ENCODE data around the gene ETV6.
"Not testable (repeated sequence)": the region's sequence is repeated elsewhere in the genome, so short reads cannot be mapped to it uniquely, and the experiment has no call there.

ETV6 gene

GRCh38 chr12:11681207-11681606, 31.7 kb downstream of the ETV6 start:
- in situ Hi-C loops (cut with MboI; ENCODE audit: low pct_unique_long_range_greater_than_20kb, low sequenced_read_pairs, unreplicated experiment), result no loop called here
- TF ChIP-seq, protein P1, sequence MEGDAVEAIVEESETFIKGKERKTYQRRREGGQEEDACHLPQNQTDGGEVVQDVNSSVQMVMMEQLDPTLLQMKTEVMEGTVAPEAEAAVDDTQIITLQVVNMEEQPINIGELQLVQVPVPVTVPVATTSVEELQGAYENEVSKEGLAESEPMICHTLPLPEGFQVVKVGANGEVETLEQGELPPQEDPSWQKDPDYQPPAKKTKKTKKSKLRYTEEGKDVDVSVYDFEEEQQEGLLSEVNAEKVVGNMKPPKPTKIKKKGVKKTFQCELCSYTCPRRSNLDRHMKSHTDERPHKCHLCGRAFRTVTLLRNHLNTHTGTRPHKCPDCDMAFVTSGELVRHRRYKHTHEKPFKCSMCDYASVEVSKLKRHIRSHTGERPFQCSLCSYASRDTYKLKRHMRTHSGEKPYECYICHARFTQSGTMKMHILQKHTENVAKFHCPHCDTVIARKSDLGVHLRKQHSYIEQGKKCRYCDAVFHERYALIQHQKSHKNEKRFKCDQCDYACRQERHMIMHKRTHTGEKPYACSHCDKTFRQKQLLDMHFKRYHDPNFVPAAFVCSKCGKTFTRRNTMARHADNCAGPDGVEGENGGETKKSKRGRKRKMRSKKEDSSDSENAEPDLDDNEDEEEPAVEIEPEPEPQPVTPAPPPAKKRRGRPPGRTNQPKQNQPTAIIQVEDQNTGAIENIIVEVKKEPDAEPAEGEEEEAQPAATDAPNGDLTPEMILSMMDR (IDR thresholded peaks at IDR 0.05; ENCODE audit: extremely low read depth, insufficient read depth, missing control alignments), result no peak
- no peak for DNase-seq (ENCODE audit: low spot score)

GRCh38 chr12:11681695-11682094, 32.2 kb downstream of the ETV6 start:
- DNase-seq (ENCODE audit: low spot score); in situ Hi-C loops (cut with MboI; ENCODE audit: low pct_unique_long_range_greater_than_20kb, low sequenced_read_pairs, unreplicated experiment): not testable (repeated sequence)

- in situ Hi-C loops (cut with MboI; ENCODE audit: low pct_unique_long_range_greater_than_20kb, low sequenced_read_pairs, unreplicated experiment), result no loop called here
- DNase-seq (ENCODE audit: low spot score), result no peak
- TF ChIP-seq, protein P1 (IDR thresholded peaks at IDR 0.05; ENCODE audit: extremely low read depth, insufficient read depth, missing control alignments), result no peak
These were observed 34.9 kb downstream of the ETV6 start for GRCh38 chr12:11684393-11684792.

GRCh38 chr12:11684811-11685210, 35.3 kb downstream of the ETV6 start:
- no peak for DNase-seq (ENCODE audit: low spot score)
- in situ Hi-C loops (cut with MboI; ENCODE audit: low pct_unique_long_range_greater_than_20kb, low sequenced_read_pairs, unreplicated experiment), result no loop called here
- TF ChIP-seq, protein P1 (IDR thresholded peaks at IDR 0.05; ENCODE audit: extremely low read depth, insufficient read depth, missing control alignments), result no peak

- TF ChIP-seq, protein P1 (IDR thresholded peaks at IDR 0.05; ENCODE audit: extremely low read depth, insufficient read depth, missing control alignments), result no peak
- DNase-seq (ENCODE audit: low spot score), result no peak
- in situ Hi-C loops (cut with MboI; ENCODE audit: low pct_unique_long_range_greater_than_20kb, low sequenced_read_pairs, unreplicated experiment), result no loop called here
These were observed 35.8 kb downstream of the ETV6 start for GRCh38 chr12:11685316-11685715.

DNA sequence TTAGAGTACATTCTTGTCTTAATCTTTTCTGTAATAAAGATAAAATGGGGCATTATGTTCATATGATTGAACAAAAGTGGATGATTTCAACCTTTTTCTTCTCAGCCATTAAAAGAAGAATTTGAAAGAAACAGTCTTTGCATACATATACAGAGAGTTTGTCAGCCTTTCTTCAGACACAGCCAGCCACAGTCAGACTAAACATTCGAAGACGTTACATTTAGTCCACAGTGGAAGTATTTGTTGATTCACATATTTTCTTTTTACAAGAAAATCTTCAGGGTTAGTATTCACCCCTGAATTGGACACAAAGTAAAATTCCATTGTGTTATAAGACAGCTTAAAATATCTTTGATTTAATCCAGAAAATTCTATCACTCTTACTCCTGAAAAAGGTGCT, 36.2 kb downstream of the ETV6 start:
- DNase-seq (ENCODE audit: low spot score), result no peak
- TF ChIP-seq, protein P1 (IDR thresholded peaks at IDR 0.05; ENCODE audit: extremely low read depth, insufficient read depth, missing control alignments), result no peak
- in situ Hi-C loops (cut with MboI; ENCODE audit: low pct_unique_long_range_greater_than_20kb, low sequenced_read_pairs, unreplicated experiment), result no loop called here

DNA sequence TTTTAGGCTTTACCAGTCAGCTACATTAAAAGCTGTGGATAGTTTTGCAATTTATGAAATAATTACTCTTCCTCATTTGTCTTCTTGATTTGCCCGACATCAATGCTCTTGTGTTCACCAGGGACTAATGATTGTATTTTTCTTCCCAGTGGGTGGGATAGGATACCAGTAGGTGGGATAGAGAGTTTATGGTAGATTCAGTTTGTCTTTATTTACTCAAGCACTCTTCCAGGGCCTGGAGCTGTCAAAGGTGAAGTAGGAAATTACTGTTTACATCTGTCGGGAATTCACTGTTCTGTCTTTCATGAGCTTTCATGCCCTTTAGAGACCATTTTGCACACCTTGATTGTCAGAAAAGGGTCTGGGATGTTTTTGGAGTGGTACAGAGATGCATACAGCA, 36.6 kb downstream of the ETV6 start:
- DNase-seq (ENCODE audit: low spot score), result no peak

More for the DNA sequence above, 36.6 kb downstream of the ETV6 start:
- TF ChIP-seq, protein P1 (IDR thresholded peaks at IDR 0.05; ENCODE audit: extremely low read depth, insufficient read depth, missing control alignments), result no peak
- in situ Hi-C loops (cut with MboI; ENCODE audit: low pct_unique_long_range_greater_than_20kb, low sequenced_read_pairs, unreplicated experiment), result no loop called here
